ENCODE measurements around the gene RGS3.

The RGS3 gene

DNA sequence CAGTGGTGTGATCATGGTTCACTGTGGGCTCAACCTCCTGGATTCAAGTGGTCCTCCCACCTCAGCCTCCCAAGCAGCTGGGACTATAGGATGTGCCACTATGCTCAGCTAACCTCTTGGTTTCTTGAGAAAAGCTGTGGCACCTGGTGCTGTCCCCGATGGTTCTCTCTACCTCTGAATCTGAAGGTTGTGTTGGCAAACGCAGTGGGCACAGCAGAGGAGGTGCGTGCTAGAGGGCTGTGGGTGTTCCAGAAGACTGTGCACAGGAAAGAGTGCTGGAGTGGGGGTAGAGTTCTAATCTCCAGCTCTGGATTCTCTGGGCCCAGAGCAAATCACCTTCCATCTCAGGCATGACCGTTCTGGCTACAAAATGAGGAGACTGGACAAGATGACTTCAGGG, 12.5 kb downstream of the RGS3 start:
- no peaks in the 10 kb centered on the region for H3F3A ChIP-seq (ENCODE audit: insufficient read depth, low read length)
- H3K36me3 ChIP-seq (ENCODE audit: insufficient read depth, low read length): no peaks in the 10 kb centered on the region
- H3K79me2 ChIP-seq (ENCODE audit: insufficient read depth, low read length): no peaks in the 10 kb centered on the region
- no peak overlapping the region for H3K9ac ChIP-seq (ENCODE audit: low read length)
- H3K9me2 ChIP-seq (ENCODE audit: low read depth, low read length): no peaks in the 10 kb centered on the region
- H3K27me3 ChIP-seq (ENCODE audit: insufficient read depth, low read length): peaks cover 6% of the 10 kb centered on the region; the same call in 1 of the 2 replicates
- no peaks in the 10 kb centered on the region for H4K20me1 ChIP-seq (ENCODE audit: insufficient read depth, low read length)
- no peak overlapping the region for H3K4me3 ChIP-seq (ENCODE audit: low read depth, low read length, poor library complexity, severe bottlenecking)
- H3K4me2 ChIP-seq (ENCODE audit: low read length): no peak overlapping the region
- no peaks in the 10 kb centered on the region for H3K4me1 ChIP-seq (ENCODE audit: insufficient read depth, low read length, severe bottlenecking)
- H3K9me3 ChIP-seq (ENCODE audit: low read length): no peaks in the 10 kb centered on the region
- no peak overlapping the region for H3K27ac ChIP-seq (ENCODE audit: low read depth, low read length, poor library complexity, severe bottlenecking)
- TF ChIP-seq, protein P1, sequence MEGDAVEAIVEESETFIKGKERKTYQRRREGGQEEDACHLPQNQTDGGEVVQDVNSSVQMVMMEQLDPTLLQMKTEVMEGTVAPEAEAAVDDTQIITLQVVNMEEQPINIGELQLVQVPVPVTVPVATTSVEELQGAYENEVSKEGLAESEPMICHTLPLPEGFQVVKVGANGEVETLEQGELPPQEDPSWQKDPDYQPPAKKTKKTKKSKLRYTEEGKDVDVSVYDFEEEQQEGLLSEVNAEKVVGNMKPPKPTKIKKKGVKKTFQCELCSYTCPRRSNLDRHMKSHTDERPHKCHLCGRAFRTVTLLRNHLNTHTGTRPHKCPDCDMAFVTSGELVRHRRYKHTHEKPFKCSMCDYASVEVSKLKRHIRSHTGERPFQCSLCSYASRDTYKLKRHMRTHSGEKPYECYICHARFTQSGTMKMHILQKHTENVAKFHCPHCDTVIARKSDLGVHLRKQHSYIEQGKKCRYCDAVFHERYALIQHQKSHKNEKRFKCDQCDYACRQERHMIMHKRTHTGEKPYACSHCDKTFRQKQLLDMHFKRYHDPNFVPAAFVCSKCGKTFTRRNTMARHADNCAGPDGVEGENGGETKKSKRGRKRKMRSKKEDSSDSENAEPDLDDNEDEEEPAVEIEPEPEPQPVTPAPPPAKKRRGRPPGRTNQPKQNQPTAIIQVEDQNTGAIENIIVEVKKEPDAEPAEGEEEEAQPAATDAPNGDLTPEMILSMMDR (IDR thresholded peaks at IDR 0.05; ENCODE audit: low read length): no peak
- no peak for TF ChIP-seq EZH2 (IDR thresholded peaks at IDR 0.05; ENCODE audit: borderline replicate concordance, low read length)
- H2AFZ ChIP-seq (ENCODE audit: low read length): no peak overlapping the region

DNA sequence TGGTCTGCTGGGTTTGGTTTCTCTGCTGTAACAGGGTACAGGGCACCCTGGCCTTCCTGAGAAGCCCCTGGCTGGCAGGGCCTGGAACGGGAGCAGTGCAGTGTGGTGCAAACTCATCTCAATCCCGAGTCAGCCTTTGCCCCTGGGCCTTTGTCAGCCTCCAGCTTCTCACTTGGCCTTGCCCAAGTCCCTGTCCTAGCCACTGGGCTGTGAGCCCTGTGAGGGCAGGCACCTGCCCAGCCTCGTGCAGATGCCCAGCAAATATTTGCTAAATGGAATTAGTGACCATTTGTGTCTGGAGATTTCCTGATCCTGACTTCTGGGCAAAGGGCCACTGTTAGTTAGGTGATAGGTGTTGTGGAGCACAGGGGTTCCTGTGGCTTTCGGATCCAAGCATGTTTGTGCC, 13.0 kb downstream of the RGS3 start:
- H4K20me1 ChIP-seq (ENCODE audit: insufficient read depth, low read length): no peaks in the 10 kb centered on the region
- no peak overlapping the region for H3K4me2 ChIP-seq (ENCODE audit: low read length)
- no peak overlapping the region for H3K27ac ChIP-seq (ENCODE audit: low read depth, low read length, poor library complexity, severe bottlenecking)
- TF ChIP-seq, protein P1 (IDR thresholded peaks at IDR 0.05; ENCODE audit: low read length): no peak
- H2AFZ ChIP-seq (ENCODE audit: low read length): no peak overlapping the region
- peaks cover 6% of the 10 kb centered on the region; the same call in 1 of the 2 replicates for H3K27me3 ChIP-seq (ENCODE audit: insufficient read depth, low read length)
- H3K4me3 ChIP-seq (ENCODE audit: low read depth, low read length, poor library complexity, severe bottlenecking): no peak overlapping the region
- H3K9me2 ChIP-seq (ENCODE audit: low read depth, low read length): no peaks in the 10 kb centered on the region
- H3K9ac ChIP-seq (ENCODE audit: low read length): no peak overlapping the region
- H3K79me2 ChIP-seq (ENCODE audit: insufficient read depth, low read length): no peaks in the 10 kb centered on the region
- H3F3A ChIP-seq (ENCODE audit: insufficient read depth, low read length): no peaks in the 10 kb centered on the region
- no peaks in the 10 kb centered on the region for H3K36me3 ChIP-seq (ENCODE audit: insufficient read depth, low read length)
- H3K9me3 ChIP-seq (ENCODE audit: low read length): no peaks in the 10 kb centered on the region
- H3K4me1 ChIP-seq (ENCODE audit: insufficient read depth, low read length, severe bottlenecking): no peaks in the 10 kb centered on the region

DNA sequence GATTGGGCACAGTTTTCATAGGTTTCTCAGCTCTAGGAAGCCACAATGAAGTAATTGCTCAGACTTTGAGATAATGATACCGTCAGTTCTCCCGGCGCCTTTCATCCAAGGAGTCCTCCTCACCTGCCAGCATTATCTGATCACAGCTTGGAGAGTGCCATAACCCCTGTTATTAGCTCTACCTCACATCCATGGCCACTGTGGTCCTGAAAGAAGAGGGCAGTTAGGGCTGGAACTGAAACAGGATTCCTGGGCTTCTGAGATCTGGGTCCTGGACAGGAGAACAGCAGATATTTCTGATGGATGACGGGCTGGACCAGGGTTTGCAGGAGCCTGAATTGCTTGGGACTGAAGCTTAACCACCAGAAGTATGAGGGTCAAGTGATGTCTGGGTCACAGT, 13.5 kb downstream of the RGS3 start:
- Histone ChIP-seq H3K9me2 (ENCODE audit: low read depth, low read length) (no peaks in the 10 kb centered on the region), H3F3A (ENCODE audit: insufficient read depth, low read length) (no peaks in the 10 kb centered on the region), H3K4me1 (ENCODE audit: insufficient read depth, low read length, severe bottlenecking) (no peaks in the 10 kb centered on the region), H3K4me3 (ENCODE audit: low read depth, low read length, poor library complexity, severe bottlenecking) (no peak overlapping the region), H3K27me3 (ENCODE audit: insufficient read depth, low read length) (peaks cover 6% of the 10 kb centered on the region; the same call in 1 of the 2 replicates), H3K9me3 (ENCODE audit: low read length) (no peaks in the 10 kb centered on the region), H3K27ac (ENCODE audit: low read depth, low read length, poor library complexity, severe bottlenecking) (no peak overlapping the region), H4K20me1 (ENCODE audit: insufficient read depth, low read length) (no peaks in the 10 kb centered on the region), H3K79me2 (ENCODE audit: insufficient read depth, low read length) (no peaks in the 10 kb centered on the region), H3K36me3 (ENCODE audit: insufficient read depth, low read length) (no peaks in the 10 kb centered on the region), H2AFZ (ENCODE audit: low read length) (no peak overlapping the region), H3K4me2 (ENCODE audit: low read length) (no peak overlapping the region), H3K9ac (ENCODE audit: low read length) (no peak overlapping the region)
- TF ChIP-seq, protein P1 (IDR thresholded peaks at IDR 0.05; ENCODE audit: low read length): no peak
- TF ChIP-seq EZH2 (IDR thresholded peaks at IDR 0.05; ENCODE audit: borderline replicate concordance, low read length): no peak
